OCI-LY1 (cell line): ENCODE measurements around the gene TEX14.

Source experiments
- EZH2 ChIP-seq: fragments of 200-600 bp; sonication (generic), shearing (Covaris generic); IDR thresholded peaks from 2 replicates; pipeline ENCODE4 v1.8.0; 2017; ENCODE audit warnings: borderline replicate concordance, mixed run types, mild to moderate bottlenecking, antibody characterized with exemption, low read length, moderate library complexity, mixed read lengths
- TF ChIP-seq, protein P1 (sequence below): fragments of 200-600 bp; sonication (generic), shearing (Covaris generic); IDR thresholded peaks from 2 replicates; pipeline ENCODE4 v1.5.1; 2017; ENCODE audit warnings: mild to moderate bottlenecking, antibody characterized with exemption, low read length, moderate library complexity, mixed read lengths

DNA sequence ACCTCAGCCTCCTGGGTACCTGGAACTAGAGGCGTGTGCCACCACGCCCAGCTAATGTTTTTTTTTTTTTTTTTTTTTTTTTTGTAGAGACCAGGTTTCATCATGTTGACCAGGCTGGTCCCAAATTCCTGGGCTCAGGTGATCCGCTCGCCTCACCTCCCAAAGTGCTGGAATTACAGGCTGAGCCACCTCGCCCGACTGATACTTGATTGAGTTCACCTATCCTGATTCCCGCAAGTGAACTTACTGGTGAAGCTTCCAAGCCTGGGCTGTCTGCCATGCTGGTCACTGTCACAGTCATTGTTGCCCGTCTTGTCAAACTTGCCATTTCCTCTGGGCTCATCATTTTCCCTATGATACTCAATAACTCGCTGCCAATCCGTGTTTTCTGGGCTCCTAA, 106.3 kb downstream of the TEX14 start:
- TF ChIP-seq, protein P1, sequence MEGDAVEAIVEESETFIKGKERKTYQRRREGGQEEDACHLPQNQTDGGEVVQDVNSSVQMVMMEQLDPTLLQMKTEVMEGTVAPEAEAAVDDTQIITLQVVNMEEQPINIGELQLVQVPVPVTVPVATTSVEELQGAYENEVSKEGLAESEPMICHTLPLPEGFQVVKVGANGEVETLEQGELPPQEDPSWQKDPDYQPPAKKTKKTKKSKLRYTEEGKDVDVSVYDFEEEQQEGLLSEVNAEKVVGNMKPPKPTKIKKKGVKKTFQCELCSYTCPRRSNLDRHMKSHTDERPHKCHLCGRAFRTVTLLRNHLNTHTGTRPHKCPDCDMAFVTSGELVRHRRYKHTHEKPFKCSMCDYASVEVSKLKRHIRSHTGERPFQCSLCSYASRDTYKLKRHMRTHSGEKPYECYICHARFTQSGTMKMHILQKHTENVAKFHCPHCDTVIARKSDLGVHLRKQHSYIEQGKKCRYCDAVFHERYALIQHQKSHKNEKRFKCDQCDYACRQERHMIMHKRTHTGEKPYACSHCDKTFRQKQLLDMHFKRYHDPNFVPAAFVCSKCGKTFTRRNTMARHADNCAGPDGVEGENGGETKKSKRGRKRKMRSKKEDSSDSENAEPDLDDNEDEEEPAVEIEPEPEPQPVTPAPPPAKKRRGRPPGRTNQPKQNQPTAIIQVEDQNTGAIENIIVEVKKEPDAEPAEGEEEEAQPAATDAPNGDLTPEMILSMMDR: no peak
- no peak for TF ChIP-seq EZH2
